Gastrocnemius medialis (tissue), 4 donors: Measurements from ENCODE around the gene PTCSC3.

Experiments used
- CTCF ChIP-seq, 5 experiments: fragments of 450-650 bp in 3 of 5; fragments of 200-600 bp in 2 of 5; sonication (generic) in 2 of 5; IDR thresholded peaks in 4 of 5; conservative IDR thresholded peaks in 1 of 5; 1 replicate in 4 of 5; 2 replicates in 1 of 5; pipeline ENCODE4 v1.5.1; 2016 to 2019; ENCODE audit warnings: antibody characterized with exemption in 5 of 5, mild to moderate bottlenecking in 3 of 5, moderate library complexity in 3 of 5
- POLR2A ChIP-seq, 2 donors: fragments of 450-650 bp; IDR thresholded peaks; one replicate each; pipeline ENCODE4 v1.6.1; 2017; ENCODE audit warnings: antibody characterized with exemption in 2 of 2, mild to moderate bottlenecking in 2 of 2, moderate library complexity in 2 of 2

GRCh38 chr14:36151335-36151734, 25.2 kb downstream of the PTCSC3 start:
- TF ChIP-seq CTCF (IDR thresholded peaks at IDR 0.05 in 4 of 5, conservative IDR thresholded peaks at IDR 0.05 in 1 of 5) (no peak), POLR2A (IDR thresholded peaks at IDR 0.05) (no peak)
